ENCODE data around the gene MAP4K3. TPM values are rescaled to one million over a fixed set of nuclear protein-coding genes. Genes with fewer than 3 reads are reported as not detected.

MAP4K3 gene
- total and polyA plus RNA-seq, 2 of the 4 experiments (the other 2 are of a cell fraction), result 13.2 to 32.6 TPM

GRCh38 chr2:39433586-39434195 lies 3.4 kb downstream of the MAP4K3 start:
- peak overlapping the region; percentile 52 for H3K4me2 ChIP-seq (ENCODE audit: low read depth, low read length)
- no peak overlapping the region for H2AFZ ChIP-seq (replicated peaks; ENCODE audit: low read length, poor library complexity)
- H2AK5ac ChIP-seq (ENCODE audit: low read depth, low read length), result no peak overlapping the region
- BruUV-seq (replicated peaks), result no TSS peak
- ATAC-seq (ENCODE audit: low read depth), result no peak
- H2BK120ac ChIP-seq (ENCODE audit: low read depth, low read length), result no peak overlapping the region
- no peaks in the 10 kb centered on the region for H3K27me3 ChIP-seq (ENCODE audit: control insufficient read depth, insufficient read depth, low read length)
- no CpG with 5 or more reads among the region's 5 CpGs for WGBS, 2 experiments (ENCODE audit: extremely low coverage in 2 of 2, insufficient read length in 1 of 2)
- in situ Hi-C loops (cut with MboI; ENCODE audit: low sequenced_read_pairs) (no loop called here), intact Hi-C loops (cut with micrococcal nuclease) (loop anchor here (5.0 to 10.0 kb wide), 2 partner anchors 36 to 129 kb away; no protein-coding TSS in a partner anchor), dilution Hi-C loops (cut with HindIII; ENCODE audit: low sequenced_read_pairs, unreplicated experiment) (no loop called here)
- no peak overlapping the region for H3K4ac ChIP-seq (ENCODE audit: low read depth, low read length)
- H4K20me1 ChIP-seq (ENCODE audit: insufficient read depth, low read length), result peaks cover 66% of the 10 kb centered on the region
- H4K5ac ChIP-seq (ENCODE audit: low read depth, low read length), result no peak overlapping the region
- no peaks in the 10 kb centered on the region for H3K36me3 ChIP-seq (ENCODE audit: control insufficient read depth, insufficient read depth, low read length)
- H4K8ac ChIP-seq (ENCODE audit: low read depth in 2 of 2, low read length in 2 of 2), result no peak overlapping the region
- H2AK9ac ChIP-seq (replicated peaks; ENCODE audit: low read depth, low read length, poor library complexity), result no peak overlapping the region
- H3K18ac ChIP-seq (ENCODE audit: low read depth, low read length), result no peak overlapping the region
- no peak overlapping the region for H2BK5ac ChIP-seq (ENCODE audit: low read depth, low read length, poor library complexity, severe bottlenecking)
- H3K79me1 ChIP-seq (ENCODE audit: low read depth in 1 of 2, low read length in 2 of 2), result peaks cover 6 to 57% of the 10 kb centered on the region in 2 experiments
- no peak overlapping the region for H4K91ac ChIP-seq (ENCODE audit: insufficient read depth, low read depth, low read length)
- H3K14ac ChIP-seq (replicated peaks; ENCODE audit: low read depth, low read length), result no peak overlapping the region
- ChIA-PET POLR2A (ENCODE audit: unreplicated experiment) (interaction anchor here (0.6 kb wide), 1 partner anchor 26 kb away, joined by 7 read pairs; no protein-coding TSS in a partner anchor), CTCF (interaction anchor here (0.9 to 1.2 kb wide), 2 partner anchors 54 to 57 kb away, joined by 3 read pairs; no protein-coding TSS in a partner anchor)
- peaks cover 15% of the 10 kb centered on the region for H3K4me1 ChIP-seq (ENCODE audit: control insufficient read depth, insufficient read depth, low read length)
- no peak overlapping the region for H2BK20ac ChIP-seq (ENCODE audit: low read depth, low read length)
- no peak overlapping the region for H2BK15ac ChIP-seq (ENCODE audit: low read depth, low read length)
- TF ChIP-seq MXI1 (IDR thresholded peaks at IDR 0.05; ENCODE audit: borderline replicate concordance, low read depth, low read length), result no peak
- no peak for TF ChIP-seq NFE2L2 (IDR thresholded peaks at IDR 0.05; ENCODE audit: low read depth, low read length)
- TF ChIP-seq SMC3 (IDR thresholded peaks at IDR 0.05; ENCODE audit: low read depth, low read length), result no peak
- TF ChIP-seq RAD21 (IDR thresholded peaks at IDR 0.05; ENCODE audit: low read length), result no peak
- TF ChIP-seq, protein P1, sequence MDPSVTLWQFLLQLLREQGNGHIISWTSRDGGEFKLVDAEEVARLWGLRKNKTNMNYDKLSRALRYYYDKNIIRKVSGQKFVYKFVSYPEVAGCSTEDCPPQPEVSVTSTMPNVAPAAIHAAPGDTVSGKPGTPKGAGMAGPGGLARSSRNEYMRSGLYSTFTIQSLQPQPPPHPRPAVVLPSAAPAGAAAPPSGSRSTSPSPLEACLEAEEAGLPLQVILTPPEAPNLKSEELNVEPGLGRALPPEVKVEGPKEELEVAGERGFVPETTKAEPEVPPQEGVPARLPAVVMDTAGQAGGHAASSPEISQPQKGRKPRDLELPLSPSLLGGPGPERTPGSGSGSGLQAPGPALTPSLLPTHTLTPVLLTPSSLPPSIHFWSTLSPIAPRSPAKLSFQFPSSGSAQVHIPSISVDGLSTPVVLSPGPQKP (IDR thresholded peaks at IDR 0.05; ENCODE audit: borderline replicate concordance, low read depth, low read length), result no peak
- no peak for TF ChIP-seq RCOR1 (IDR thresholded peaks at IDR 0.05; ENCODE audit: insufficient replicate concordance, low read length)
- no peak for TF ChIP-seq BHLHE40 (IDR thresholded peaks at IDR 0.05; ENCODE audit: low read depth, low read length)
- TF ChIP-seq, protein P2, sequence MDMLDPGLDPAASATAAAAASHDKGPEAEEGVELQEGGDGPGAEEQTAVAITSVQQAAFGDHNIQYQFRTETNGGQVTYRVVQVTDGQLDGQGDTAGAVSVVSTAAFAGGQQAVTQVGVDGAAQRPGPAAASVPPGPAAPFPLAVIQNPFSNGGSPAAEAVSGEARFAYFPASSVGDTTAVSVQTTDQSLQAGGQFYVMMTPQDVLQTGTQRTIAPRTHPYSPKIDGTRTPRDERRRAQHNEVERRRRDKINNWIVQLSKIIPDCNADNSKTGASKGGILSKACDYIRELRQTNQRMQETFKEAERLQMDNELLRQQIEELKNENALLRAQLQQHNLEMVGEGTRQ (IDR thresholded peaks at IDR 0.05; ENCODE audit: low read depth, low read length), result no peak
- TF ChIP-seq MAZ (IDR thresholded peaks at IDR 0.05; ENCODE audit: borderline replicate concordance, low read depth, low read length), result no peak
- no peak for TF ChIP-seq CEBPB (IDR thresholded peaks at IDR 0.05; ENCODE audit: low read depth, low read length)
- H3K23ac ChIP-seq (ENCODE audit: low read depth, low read length), result no peak overlapping the region
- no peak overlapping the region for H3K4me3 ChIP-seq (ENCODE audit: insufficient read depth, low read depth, low read length)
- no peaks in the 10 kb centered on the region for H3K9me3 ChIP-seq (ENCODE audit: control insufficient read depth, insufficient read depth, low read length)
- H3K56ac ChIP-seq (ENCODE audit: extremely low read depth, insufficient read depth, low read length), result no peak overlapping the region
- no peak overlapping the region for H3K27ac ChIP-seq (ENCODE audit: insufficient read depth, low read length)
- H3K9me1 ChIP-seq (ENCODE audit: insufficient read depth, low read length), result peaks cover 11% of the 10 kb centered on the region; the same call in 1 of the 2 replicates
- no peak overlapping the region for H3K9ac ChIP-seq (ENCODE audit: low read depth, low read length)
- no peak for DNase-seq

Measured in IMR-90 (cell line).